ENCODE measurements around the gene PIAS1.

Gene PIAS1

DNA sequence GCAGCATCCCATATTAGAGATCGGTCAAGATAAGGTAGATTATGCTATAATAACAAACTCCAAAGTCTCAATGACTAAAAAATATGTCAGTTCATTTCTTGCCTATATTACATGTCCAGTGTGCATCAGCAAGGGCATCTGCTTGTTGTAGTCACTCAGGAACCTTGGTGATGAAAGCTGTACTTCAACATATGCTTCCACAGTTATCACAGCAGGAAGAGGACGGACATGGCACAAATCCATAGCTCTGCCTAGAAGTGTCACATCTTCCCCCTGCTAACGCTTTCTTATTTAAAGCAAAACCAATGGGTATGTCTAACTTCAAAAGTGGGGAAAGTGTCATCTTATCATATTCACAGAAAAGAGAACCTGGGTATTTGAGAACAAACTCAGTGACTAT is 20.0 kb upstream of the PIAS1 start:
- H3K79me2 ChIP-seq (ENCODE audit: insufficient read depth, low read length), result no peaks in the 10 kb centered on the region
- TF ChIP-seq, protein P1, sequence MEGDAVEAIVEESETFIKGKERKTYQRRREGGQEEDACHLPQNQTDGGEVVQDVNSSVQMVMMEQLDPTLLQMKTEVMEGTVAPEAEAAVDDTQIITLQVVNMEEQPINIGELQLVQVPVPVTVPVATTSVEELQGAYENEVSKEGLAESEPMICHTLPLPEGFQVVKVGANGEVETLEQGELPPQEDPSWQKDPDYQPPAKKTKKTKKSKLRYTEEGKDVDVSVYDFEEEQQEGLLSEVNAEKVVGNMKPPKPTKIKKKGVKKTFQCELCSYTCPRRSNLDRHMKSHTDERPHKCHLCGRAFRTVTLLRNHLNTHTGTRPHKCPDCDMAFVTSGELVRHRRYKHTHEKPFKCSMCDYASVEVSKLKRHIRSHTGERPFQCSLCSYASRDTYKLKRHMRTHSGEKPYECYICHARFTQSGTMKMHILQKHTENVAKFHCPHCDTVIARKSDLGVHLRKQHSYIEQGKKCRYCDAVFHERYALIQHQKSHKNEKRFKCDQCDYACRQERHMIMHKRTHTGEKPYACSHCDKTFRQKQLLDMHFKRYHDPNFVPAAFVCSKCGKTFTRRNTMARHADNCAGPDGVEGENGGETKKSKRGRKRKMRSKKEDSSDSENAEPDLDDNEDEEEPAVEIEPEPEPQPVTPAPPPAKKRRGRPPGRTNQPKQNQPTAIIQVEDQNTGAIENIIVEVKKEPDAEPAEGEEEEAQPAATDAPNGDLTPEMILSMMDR (IDR thresholded peaks at IDR 0.05; ENCODE audit: insufficient read depth, low read length, poor library complexity, severe bottlenecking), result no peak
- TF ChIP-seq EZH2phosphoT487 (conservative IDR thresholded peaks at IDR 0.05; ENCODE audit: low read length), result no peak
- H3K9me3 ChIP-seq (ENCODE audit: insufficient read depth, low read length), result no peaks in the 10 kb centered on the region
- no peak overlapping the region for H3K4me3 ChIP-seq (ENCODE audit: insufficient read depth, low read length, poor library complexity, severe bottlenecking)
- H4K20me1 ChIP-seq (ENCODE audit: low read depth, low read length), result no peaks in the 10 kb centered on the region
- no peaks in the 10 kb centered on the region; the same call in 1 of the 2 replicates for H3K27me3 ChIP-seq (ENCODE audit: low read length)
- no peaks in the 10 kb centered on the region for H3K36me3 ChIP-seq (ENCODE audit: low read length)
- no peak overlapping the region for H3K27ac ChIP-seq (ENCODE audit: low read depth, low read length)
- H2AFZ ChIP-seq (ENCODE audit: low read depth, low read length, severe bottlenecking), result no peak overlapping the region
- no peak overlapping the region for H3K4me2 ChIP-seq (ENCODE audit: low read depth, low read length, poor library complexity, severe bottlenecking)
- H3F3A ChIP-seq (ENCODE audit: insufficient read depth), result no peaks in the 10 kb centered on the region
- no peak overlapping the region for H3K9ac ChIP-seq (ENCODE audit: low read length)
- H3K9me2 ChIP-seq (replicated peaks; ENCODE audit: insufficient read depth, low read length), result no peaks in the 10 kb centered on the region

DNA sequence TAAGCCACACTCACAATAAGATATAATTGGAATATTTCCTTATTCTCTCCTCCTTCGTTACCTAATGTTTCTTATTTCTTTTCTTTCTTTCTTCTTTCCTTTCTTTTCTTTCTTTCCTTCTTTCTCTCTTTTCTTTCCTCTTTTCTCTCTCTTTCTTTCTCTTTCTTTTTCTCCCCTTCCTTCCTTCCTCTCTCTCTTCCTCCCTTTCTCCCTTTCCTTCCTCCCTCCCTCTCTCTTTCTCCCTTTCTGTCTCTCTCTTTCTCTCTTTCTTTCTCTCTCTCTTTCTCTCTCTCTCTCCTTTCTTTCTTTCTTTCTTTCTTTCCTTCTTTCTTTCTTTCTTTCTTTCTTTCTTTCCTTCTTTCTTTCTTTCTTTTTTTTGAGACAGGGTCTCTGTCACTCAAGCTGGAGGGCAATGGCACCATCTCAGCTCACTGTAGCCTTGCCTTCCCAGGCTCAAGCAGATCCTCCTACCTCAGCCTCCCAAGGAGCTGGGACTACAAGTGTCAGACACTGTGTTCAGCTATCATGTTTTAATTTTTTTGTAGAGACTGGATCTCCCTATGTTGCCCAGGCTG is 19.3 kb upstream of the PIAS1 start:
- Histone ChIP-seq H3K4me3 (ENCODE audit: insufficient read depth, low read length, poor library complexity, severe bottlenecking) (no peak overlapping the region), H3K79me2 (ENCODE audit: insufficient read depth, low read length) (no peaks in the 10 kb centered on the region), H3K36me3 (ENCODE audit: low read length) (no peaks in the 10 kb centered on the region), H3K27me3 (ENCODE audit: low read length) (no peaks in the 10 kb centered on the region; the same call in 1 of the 2 replicates), H3F3A (ENCODE audit: insufficient read depth) (no peaks in the 10 kb centered on the region), H4K20me1 (ENCODE audit: low read depth, low read length) (no peaks in the 10 kb centered on the region), H2AFZ (ENCODE audit: low read depth, low read length, severe bottlenecking) (no peak overlapping the region), H3K4me2 (ENCODE audit: low read depth, low read length, poor library complexity, severe bottlenecking) (no peak overlapping the region), H3K9ac (ENCODE audit: low read length) (no peak overlapping the region), H3K27ac (ENCODE audit: low read depth, low read length) (no peak overlapping the region), H3K9me3 (ENCODE audit: insufficient read depth, low read length) (no peaks in the 10 kb centered on the region), H3K9me2 (replicated peaks; ENCODE audit: insufficient read depth, low read length) (no peaks in the 10 kb centered on the region)
- TF ChIP-seq EZH2phosphoT487 (conservative IDR thresholded peaks at IDR 0.05; ENCODE audit: low read length), result no peak
- TF ChIP-seq, protein P1 (IDR thresholded peaks at IDR 0.05; ENCODE audit: insufficient read depth, low read length, poor library complexity, severe bottlenecking), result no peak

DNA sequence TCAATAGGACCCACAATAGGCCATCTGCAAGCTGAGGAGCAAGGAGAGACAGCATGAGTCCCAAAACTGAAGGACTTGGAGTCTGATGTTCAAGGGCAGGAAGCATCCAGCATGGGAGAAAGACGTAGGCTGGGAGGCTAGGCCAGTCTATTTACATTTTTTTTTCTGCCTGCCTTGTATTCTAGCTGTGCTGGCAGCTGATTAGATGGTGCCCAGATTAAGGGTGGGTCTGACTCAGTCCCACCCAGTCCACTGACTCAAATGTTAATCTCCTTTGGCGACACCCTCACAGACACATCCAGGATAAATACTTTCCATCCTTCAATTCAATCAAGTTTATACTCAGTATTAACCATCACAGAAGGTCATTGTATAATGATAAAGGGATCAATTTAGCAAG is 15.9 kb upstream of the PIAS1 start:
- Histone ChIP-seq H3K9me2 (replicated peaks; ENCODE audit: insufficient read depth, low read length) (no peaks in the 10 kb centered on the region), H3K79me2 (ENCODE audit: insufficient read depth, low read length) (no peaks in the 10 kb centered on the region), H3K9me3 (ENCODE audit: insufficient read depth, low read length) (no peaks in the 10 kb centered on the region), H3K36me3 (ENCODE audit: low read length) (no peaks in the 10 kb centered on the region), H3F3A (ENCODE audit: insufficient read depth) (no peaks in the 10 kb centered on the region), H3K4me3 (ENCODE audit: insufficient read depth, low read length, poor library complexity, severe bottlenecking) (no peak overlapping the region), H4K20me1 (ENCODE audit: low read depth, low read length) (no peaks in the 10 kb centered on the region), H3K9ac (ENCODE audit: low read length) (no peak overlapping the region), H3K4me2 (ENCODE audit: low read depth, low read length, poor library complexity, severe bottlenecking) (no peak overlapping the region), H3K27ac (ENCODE audit: low read depth, low read length) (no peak overlapping the region), H2AFZ (ENCODE audit: low read depth, low read length, severe bottlenecking) (no peak overlapping the region), H3K27me3 (ENCODE audit: low read length) (no peaks in the 10 kb centered on the region; the same call in 1 of the 2 replicates)
- no peak for TF ChIP-seq EZH2phosphoT487 (conservative IDR thresholded peaks at IDR 0.05; ENCODE audit: low read length)
- TF ChIP-seq, protein P1 (IDR thresholded peaks at IDR 0.05; ENCODE audit: insufficient read depth, low read length, poor library complexity, severe bottlenecking), result no peak

Measured in SU-DHL-6 (cell line).